Neural cell (in vitro differentiated cells): ENCODE data around the gene C19orf44. TPM values are rescaled to one million over a fixed set of nuclear protein-coding genes. Genes with fewer than 3 reads are reported as not detected.
"Not testable (repeated sequence)": the region's sequence is repeated elsewhere in the genome, so short reads cannot be mapped to it uniquely, and the experiment has no call there.

ENCODE experiments used
- H2AFZ ChIP-seq: fragments of 200-600, 300-800 bp; sonication (generic), shearing (Covaris generic); 2 replicates; pipeline ENCODE4 v1.6.0; 2014; ENCODE audit warnings: low read depth, mild to moderate bottlenecking, antibody characterized with exemption, low read length, moderate library complexity
- H3F3A ChIP-seq: fragments of 200-600 bp; shearing (Covaris generic); 2 replicates; pipeline ENCODE4 v1.6.1; 2016; ENCODE audit warnings: mild to moderate bottlenecking, moderate library complexity, mixed read lengths, antibody characterized with exemption, low read length; ENCODE audit not compliant: insufficient read depth, poor library complexity, severe bottlenecking
- H3K27ac ChIP-seq: fragments of 200-600, 300-800 bp; sonication (generic), shearing (Covaris generic); 2 replicates; pipeline ENCODE4 v1.5.1; 2014; ENCODE audit warnings: mild to moderate bottlenecking, low read length, moderate library complexity
- H3K27me3 ChIP-seq: fragments of 300-800, 200-600 bp; sonication (generic), shearing (Covaris generic); 2 replicates; pipeline ENCODE4 v1.6.0; 2014; ENCODE audit warnings: mild to moderate bottlenecking, low read depth, low read length, moderate library complexity; ENCODE audit not compliant: insufficient read depth
- H3K36me3 ChIP-seq: fragments of 300-800, 200-600 bp; sonication (generic), shearing (Covaris generic); 2 replicates; pipeline ENCODE4 v1.5.1; 2014; ENCODE audit warnings: mild to moderate bottlenecking, antibody characterized with exemption, low read length, moderate library complexity; ENCODE audit not compliant: insufficient read depth
- H3K4me2 ChIP-seq: fragments of 300-800, 200-600 bp; sonication (generic), shearing (Covaris generic); 2 replicates; pipeline ENCODE4 v1.6.0; 2014; ENCODE audit warnings: mild to moderate bottlenecking, low read length
- H3K4me3 ChIP-seq: fragments of 300-800, 200-600 bp; sonication (generic), shearing (Covaris generic); 2 replicates; pipeline ENCODE4 v1.5.1; 2014; ENCODE audit warnings: mild to moderate bottlenecking, low read length, moderate library complexity
- H3K79me2 ChIP-seq: fragments of 200-600 bp; shearing (Covaris generic); replicated peaks from 2 replicates; pipeline ENCODE4 v1.6.0; 2014; ENCODE audit warnings: mild to moderate bottlenecking, low read length, moderate library complexity; ENCODE audit not compliant: insufficient read depth
- H3K9ac ChIP-seq: fragments of 300-800, 200-600 bp; sonication (generic), shearing (Covaris generic); 2 replicates; pipeline ENCODE4 v1.6.1; 2016; ENCODE audit warnings: mild to moderate bottlenecking, low read length, mixed read lengths
- H3K9me2 ChIP-seq: fragments of 200-600 bp; shearing (Covaris generic); 2 replicates; pipeline ENCODE4 v1.6.1; 2016; ENCODE audit warnings: mild to moderate bottlenecking, low read length, mixed read lengths; ENCODE audit not compliant: insufficient read depth
- H3K9me3 ChIP-seq: fragments of 200-600, 300-800 bp; sonication (generic), shearing (Covaris generic); 2 replicates; pipeline ENCODE4 v1.6.1; 2016; ENCODE audit warnings: mild to moderate bottlenecking, mixed run types, low read length, moderate library complexity, mixed read lengths
- H4K20me1 ChIP-seq: fragments of 200-600 bp; shearing (Covaris generic); 2 replicates; pipeline ENCODE4 v1.6.1; 2016; ENCODE audit warnings: mild to moderate bottlenecking, mixed run types; ENCODE audit not compliant: insufficient read depth
- CTCF ChIP-seq: fragments of 450-650 bp; IDR thresholded peaks from 2 replicates; pipeline ENCODE4 v1.5.1; 2014; ENCODE audit warnings: antibody characterized with exemption, mild to moderate bottlenecking, moderate library complexity; ENCODE audit not compliant: poor library complexity, severe bottlenecking
- EP300 ChIP-seq: fragments of 450-650 bp; conservative IDR thresholded peaks from 2 replicates; pipeline ENCODE4 v1.6.1; 2014; ENCODE audit warnings: antibody characterized with exemption, mild to moderate bottlenecking, moderate library complexity; ENCODE audit not compliant: poor library complexity, severe bottlenecking
- EZH2 ChIP-seq: fragments of 200-600, 300-800 bp; shearing (Covaris generic), sonication (generic); IDR thresholded peaks from 2 replicates; pipeline ENCODE4 v1.6.1; 2014; ENCODE audit warnings: antibody characterized with exemption, low read length, borderline replicate concordance, mild to moderate bottlenecking; ENCODE audit not compliant: insufficient read depth, poor library complexity, severe bottlenecking
- MXI1 ChIP-seq: fragments of 450-650 bp; conservative IDR thresholded peaks from 2 replicates; pipeline ENCODE4 v1.6.1; 2014; ENCODE audit warnings: antibody characterized with exemption, mild to moderate bottlenecking; ENCODE audit not compliant: poor library complexity, severe bottlenecking
- POLR2AphosphoS5 ChIP-seq: IDR thresholded peaks from 2 replicates; pipeline ENCODE4 v1.6.1; 2012
- RAD21 ChIP-seq: fragments of 450-650 bp; conservative IDR thresholded peaks from 2 replicates; pipeline ENCODE4 v1.6.1; 2014; ENCODE audit warnings: antibody characterized with exemption, mild to moderate bottlenecking, moderate library complexity
- REST ChIP-seq: IDR thresholded peaks from 2 replicates; pipeline ENCODE4 v1.6.1; 2012; ENCODE audit warnings: borderline replicate concordance
- SMC3 ChIP-seq: fragments of 450-650 bp; conservative IDR thresholded peaks from 2 replicates; pipeline ENCODE4 v1.6.1; 2014; ENCODE audit warnings: antibody characterized with exemption, mild to moderate bottlenecking, moderate library complexity; ENCODE audit not compliant: poor library complexity
- TAF1 ChIP-seq: IDR thresholded peaks from 2 replicates; pipeline ENCODE4 v1.6.1; 2012; ENCODE audit warnings: low read depth
- polyA plus RNA-seq: library from polyadenylated mRNA; depleted of rRNA; stranded (reverse); fragments of >200 nt; gene quantifications from 2 replicates; pipeline ENCODE4 v1.2.3, GENCODE V29; 2014

C19orf44 gene
- polyA plus RNA-seq, 1 donor from 2014 or later, result 9.9 TPM

GRCh38 chr19:16466802-16467427 is 29.3 kb upstream of the C19orf44 start:
- H3K9me3 ChIP-seq, H3F3A ChIP-seq, H3K9ac ChIP-seq, H3K9me2 ChIP-seq, H2AFZ ChIP-seq, H3K27me3 ChIP-seq, H3K36me3 ChIP-seq, H3K4me3 ChIP-seq, H3K27ac ChIP-seq, H3K4me2 ChIP-seq: not testable (repeated sequence)
- Histone ChIP-seq H4K20me1 (peaks cover 22% of the 10 kb centered on the region), H3K79me2 (peaks cover 86% of the 10 kb centered on the region)

GRCh38 chr19:16467581-16467980 is 28.6 kb upstream of the C19orf44 start:
- no peaks in the 10 kb centered on the region for H3K9me3 ChIP-seq
- H3F3A ChIP-seq, result no peaks in the 10 kb centered on the region
- H3K79me2 ChIP-seq, result peaks cover 82% of the 10 kb centered on the region
- H4K20me1 ChIP-seq, result peaks cover 22% of the 10 kb centered on the region
- no peaks in the 10 kb centered on the region for H3K27me3 ChIP-seq
- H3K9me2 ChIP-seq, result no peaks in the 10 kb centered on the region
- TF ChIP-seq SMC3 (no peak), RAD21 (no peak), REST (no peak), CTCF (no peak), POLR2AphosphoS5 (no peak), EP300 (no peak), MXI1 (no peak), TAF1 (no peak), EZH2 (no peak)
- H3K36me3 ChIP-seq, result no peaks in the 10 kb centered on the region
- no peak overlapping the region for H3K4me2 ChIP-seq
- no peak overlapping the region for H3K9ac ChIP-seq
- H3K4me3 ChIP-seq, result no peak overlapping the region
- H2AFZ ChIP-seq, result no peak overlapping the region
- H3K27ac ChIP-seq, result no peak overlapping the region

- Histone ChIP-seq H2AFZ (no peak overlapping the region), H3K9me2 (no peaks in the 10 kb centered on the region), H4K20me1 (peaks cover 17% of the 10 kb centered on the region), H3K27me3 (no peaks in the 10 kb centered on the region), H3K36me3 (no peaks in the 10 kb centered on the region), H3K27ac (peak overlapping the region; percentile 82), H3K9me3 (no peaks in the 10 kb centered on the region), H3K4me2 (peak overlapping the region; percentile 95), H3K9ac (peak overlapping the region; percentile 83), H3K4me3 (peak overlapping the region; percentile 76), H3F3A (no peaks in the 10 kb centered on the region), H3K79me2 (peaks cover 56% of the 10 kb centered on the region)
- TF ChIP-seq MXI1 (no peak), SMC3 (no peak), REST (no peak), CTCF (no peak)
Observed at GRCh38 chr19:16470541-16470910, 25.7 kb upstream of the C19orf44 start.
